GM19467 (cell line): ENCODE measurements around the gene PALLD.
"Not testable (repeated sequence)": the region's sequence is repeated elsewhere in the genome, so short reads cannot be mapped to it uniquely, and the experiment has no call there.

ENCODE experiments used
- ATAC-seq: cut with Tn5 transposase; IDR thresholded peaks from one replicate; pipeline ENCODE4 v1.9.1; 2021; ENCODE audit warnings: mild to moderate bottlenecking, moderate library complexity; ENCODE audit not compliant: unreplicated experiment

PALLD gene

DNA sequence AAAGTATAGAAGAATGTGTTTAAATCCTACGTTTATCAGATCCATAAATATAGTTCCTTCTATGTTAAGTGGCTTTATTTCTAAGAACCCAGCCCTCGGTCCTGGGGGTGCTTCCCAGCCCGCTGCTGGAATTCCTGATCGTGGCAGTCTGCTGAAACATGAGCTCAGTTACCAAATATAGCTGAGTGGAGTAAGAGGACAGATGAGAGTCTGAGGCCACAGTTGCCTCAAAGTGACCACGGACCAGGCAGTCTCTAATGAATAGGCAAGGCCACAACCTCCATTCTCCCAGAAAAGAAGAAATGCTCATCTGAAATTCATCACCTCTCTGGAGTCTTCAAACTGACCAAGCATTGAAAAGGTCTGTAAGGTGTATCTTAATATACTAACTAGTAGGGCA is at the start of gene PALLD:
Gene PALLD (plus strand): TSS at position 219 of the 400 bp plus-strand sequence.
- ATAC-seq, result no peak

DNA sequence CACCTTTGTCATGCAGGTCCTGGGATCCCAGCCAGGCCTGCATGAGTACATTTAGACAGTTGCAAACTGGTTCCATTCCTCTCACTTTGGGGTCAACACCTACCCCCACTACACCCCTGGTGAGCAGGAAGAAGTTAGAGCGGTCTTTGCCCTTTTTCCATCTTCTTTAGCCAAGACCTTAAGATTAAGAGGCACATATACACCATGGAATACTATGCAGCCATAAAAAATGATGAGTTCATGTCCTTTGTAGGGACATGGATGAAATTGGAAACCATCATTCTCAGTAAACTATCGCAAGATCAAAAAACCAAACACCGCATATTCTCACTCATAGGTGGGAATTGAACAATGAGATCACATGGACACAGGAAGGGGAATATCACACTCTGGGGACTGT is 47.8 kb upstream of the PALLD start:
- not testable (repeated sequence) for ATAC-seq

DNA sequence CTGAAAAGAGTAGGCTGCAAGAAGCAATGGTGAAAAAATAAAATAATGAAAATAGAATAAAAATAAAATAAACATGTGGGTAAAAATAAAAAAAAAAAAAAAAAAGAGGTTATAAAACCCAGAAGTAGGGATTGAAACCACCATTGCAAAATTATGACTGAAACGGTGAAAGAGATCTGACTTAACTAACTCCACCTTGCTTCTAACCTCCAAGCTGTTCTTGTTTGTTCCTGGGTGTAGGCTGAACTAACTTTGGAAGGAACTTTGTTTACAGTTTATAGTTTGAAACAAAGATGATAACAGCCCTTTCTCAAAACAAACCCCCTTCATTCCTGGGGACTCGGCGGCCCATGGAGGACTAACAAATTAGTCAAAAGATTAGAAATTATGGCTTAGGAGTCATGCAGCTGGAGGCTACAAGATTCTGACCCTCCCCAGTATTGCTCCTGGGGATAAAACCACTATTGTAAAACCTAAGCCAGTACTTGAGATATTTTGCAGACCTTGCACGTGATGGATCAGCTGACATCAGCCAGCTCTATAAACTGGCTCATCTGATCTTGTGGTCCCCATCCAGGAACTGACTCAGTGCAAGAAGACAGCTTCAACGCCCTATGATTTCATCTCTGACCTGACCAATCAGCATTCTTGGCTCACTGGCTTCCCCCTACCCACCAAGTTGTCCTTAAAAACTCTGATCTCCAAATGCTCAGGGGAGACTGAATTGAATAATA is 47.0 kb upstream of the PALLD start:
- no peak for ATAC-seq

DNA sequence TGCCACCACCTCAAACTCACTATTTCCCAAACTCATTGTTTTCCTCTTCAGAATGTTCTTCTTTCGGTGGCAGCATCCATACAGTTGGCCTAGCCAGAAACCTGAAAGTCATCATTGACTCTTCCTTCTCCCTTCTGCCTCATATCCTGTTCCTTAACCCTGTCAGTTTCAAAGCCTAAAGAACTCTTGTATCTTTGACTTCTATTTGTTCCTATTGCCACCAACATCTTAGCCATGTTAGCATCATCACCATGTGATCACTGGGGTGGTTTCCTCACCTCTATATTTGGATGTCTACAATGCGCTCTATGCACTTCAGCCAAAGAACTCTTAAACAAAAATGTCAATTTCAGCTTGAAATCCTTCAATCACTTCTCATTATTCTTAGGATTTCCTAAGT is 45.5 kb upstream of the PALLD start:
- peak; percentile 15 for ATAC-seq

DNA sequence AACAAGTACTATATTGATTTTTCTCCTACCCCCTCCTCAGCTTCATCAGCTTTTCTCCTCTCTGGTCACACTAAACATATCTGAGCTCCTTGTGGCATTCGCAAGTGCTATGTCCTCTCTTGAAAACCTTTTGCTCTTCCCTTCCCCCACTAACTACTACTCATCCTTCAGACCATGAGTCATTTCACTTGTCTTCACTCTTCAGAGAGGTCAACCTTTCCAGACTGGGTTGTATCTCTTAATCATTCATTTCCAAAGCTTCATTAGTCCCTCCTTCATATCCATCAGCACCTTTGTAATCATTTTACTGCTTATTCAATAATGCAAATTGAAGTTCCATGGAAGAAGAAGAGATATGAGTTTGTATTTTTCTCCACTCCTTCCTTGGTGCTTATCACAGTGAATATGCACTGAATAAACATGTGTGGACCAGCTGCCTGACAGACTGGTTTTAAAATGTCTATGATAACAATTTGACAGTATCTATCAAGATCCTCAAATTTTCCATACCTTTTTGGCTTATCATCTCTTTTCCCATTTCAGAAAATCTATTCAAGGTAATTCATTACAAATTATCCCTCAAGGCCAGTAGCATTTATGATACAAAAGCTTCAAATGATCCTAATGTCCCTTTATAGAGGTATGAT is 45.0 kb upstream of the PALLD start:
- peak; percentile 67 for ATAC-seq

DNA sequence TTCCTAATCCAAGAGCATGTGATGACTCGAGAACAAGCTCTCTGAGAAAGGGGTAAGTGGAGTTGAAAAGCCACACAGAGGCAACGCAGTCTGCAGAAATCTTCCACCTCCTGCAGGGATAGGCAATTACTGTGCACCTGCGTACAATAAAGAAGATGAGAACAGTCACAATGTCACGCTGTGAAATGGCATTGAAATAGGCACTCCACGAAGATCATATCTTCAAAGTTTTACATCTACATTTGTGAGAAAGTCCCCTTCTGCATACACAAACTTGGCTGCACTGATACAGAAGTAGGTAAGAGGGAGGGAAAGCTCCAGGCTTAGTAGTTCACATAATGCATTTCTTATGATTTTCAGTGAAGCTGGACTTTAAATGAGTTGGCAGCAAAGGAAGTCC is 43.7 kb upstream of the PALLD start:
- no peak for ATAC-seq

DNA sequence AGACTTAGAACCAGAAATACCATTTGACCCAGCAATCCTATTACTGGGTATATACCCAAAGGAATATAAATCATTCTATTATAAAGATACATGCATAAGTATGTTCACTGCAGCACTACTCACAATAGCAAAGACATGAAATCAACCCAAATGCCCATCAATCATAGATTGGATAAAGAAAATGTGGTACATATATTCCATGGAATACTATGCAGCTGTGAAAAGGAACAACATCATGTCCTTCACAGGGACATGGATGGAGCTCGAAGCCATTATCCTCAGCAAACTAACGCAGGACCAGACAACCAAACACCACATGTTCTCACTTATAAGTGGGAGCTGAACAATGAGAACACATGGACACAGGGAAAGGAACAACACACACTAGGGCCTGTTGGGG is 38.6 kb upstream of the PALLD start:
- ATAC-seq, result not testable (repeated sequence)

DNA sequence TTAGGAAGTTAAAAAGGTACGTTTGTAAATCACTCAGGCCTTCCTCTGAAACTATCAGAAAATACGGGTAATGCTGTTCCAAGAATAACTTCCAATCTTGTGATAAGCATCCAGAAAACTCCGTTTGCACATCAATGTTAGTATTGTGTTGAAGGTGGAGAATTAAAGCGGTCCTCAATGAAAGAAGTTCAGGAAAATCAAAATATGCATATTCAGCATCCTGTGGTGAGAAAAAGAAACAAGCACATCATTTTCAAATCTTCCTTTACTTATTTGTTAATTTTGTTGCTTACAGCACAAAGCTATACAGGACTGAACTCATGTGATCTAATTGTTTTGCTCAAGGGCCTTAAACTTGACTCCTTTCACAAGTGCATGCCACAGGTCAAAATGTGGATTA is 35.0 kb upstream of the PALLD start:
- no peak for ATAC-seq

DNA sequence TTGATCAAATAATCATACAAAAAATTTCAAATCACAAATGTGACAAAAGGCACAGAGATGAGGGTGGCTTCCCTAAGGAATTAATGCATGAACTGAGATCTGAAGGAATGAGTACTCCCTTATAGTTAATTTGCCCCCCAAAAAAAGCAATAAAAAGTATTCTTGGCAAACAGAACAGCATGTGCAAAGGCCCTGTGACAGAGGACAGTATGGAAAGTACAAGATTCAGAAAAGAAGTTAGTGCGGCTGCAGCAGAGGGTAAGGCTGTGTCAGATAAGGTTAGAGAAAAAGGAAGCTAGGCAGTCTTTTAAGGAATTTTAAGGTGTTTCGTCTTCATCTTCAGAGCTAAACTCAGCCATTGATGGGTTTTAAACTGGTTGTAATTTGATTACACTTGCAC is 23.9 kb upstream of the PALLD start:
- no peak for ATAC-seq

DNA sequence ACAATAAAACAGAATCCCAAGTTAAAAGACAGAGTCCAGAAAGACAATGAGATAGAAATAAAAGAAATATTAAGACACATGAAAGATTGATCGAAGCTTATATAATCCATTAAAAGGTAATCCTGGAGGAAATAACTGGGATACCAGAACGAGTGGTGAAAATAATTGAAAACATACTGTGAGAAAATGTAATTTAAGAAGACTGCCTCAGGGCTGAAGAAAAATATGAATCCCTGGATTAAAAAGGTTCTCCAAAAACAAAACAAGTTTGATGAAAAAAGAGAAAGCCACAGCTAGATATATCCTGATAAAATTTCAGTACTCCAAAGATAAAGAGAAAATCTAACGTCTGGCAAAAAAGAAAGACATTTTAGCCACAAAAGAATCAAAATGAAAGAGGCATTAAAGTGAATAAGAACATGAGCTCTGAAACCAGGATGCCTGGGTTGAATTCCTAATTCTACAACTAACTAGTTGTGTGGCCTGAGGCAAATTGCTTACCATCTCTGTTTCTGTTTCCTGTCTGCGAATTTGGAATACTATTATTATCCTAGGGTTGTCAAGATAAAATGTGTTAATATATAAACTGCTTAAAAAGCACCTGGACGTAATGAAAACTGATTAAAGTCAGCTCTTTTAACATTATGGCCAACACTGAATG is 22.1 kb upstream of the PALLD start:
- no peak for ATAC-seq

DNA sequence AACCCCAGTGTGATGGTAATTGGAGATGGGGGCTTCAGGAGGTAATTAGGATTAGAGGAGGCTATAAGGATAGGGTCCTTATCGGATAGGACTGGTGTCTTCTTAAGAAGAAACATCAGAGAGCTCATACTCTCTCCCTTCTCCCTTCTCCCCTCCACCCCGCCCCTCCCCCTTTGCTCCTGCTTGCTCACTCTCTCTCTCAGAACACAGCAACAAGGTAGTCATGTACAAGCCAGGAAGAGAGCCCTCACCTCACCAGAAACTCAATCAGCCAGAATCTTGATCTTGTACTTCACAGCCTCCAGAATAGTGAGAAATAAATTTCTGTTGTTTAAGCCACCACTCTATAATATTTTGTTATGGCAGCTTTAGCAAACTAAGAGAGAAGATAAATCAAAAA is 21.1 kb upstream of the PALLD start:
- no peak for ATAC-seq

DNA sequence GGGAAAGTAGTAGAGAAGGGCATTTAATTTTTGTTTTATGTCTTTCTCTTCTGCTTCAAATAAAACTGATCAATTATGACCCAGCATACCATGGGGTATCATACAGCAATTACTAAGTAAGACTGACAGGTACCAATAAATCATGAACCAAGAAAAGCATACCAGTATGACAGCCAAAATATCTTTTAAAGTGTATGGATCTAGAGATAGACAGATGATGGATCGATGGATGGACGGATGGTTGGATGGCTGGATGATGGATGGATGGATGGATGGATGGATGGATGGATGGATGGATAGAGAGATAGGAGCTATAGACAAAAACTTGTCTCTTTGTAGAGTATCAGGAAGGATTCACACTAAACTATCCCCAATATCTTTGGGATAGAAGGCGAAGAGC is 18.0 kb upstream of the PALLD start:
- no peak for ATAC-seq

DNA sequence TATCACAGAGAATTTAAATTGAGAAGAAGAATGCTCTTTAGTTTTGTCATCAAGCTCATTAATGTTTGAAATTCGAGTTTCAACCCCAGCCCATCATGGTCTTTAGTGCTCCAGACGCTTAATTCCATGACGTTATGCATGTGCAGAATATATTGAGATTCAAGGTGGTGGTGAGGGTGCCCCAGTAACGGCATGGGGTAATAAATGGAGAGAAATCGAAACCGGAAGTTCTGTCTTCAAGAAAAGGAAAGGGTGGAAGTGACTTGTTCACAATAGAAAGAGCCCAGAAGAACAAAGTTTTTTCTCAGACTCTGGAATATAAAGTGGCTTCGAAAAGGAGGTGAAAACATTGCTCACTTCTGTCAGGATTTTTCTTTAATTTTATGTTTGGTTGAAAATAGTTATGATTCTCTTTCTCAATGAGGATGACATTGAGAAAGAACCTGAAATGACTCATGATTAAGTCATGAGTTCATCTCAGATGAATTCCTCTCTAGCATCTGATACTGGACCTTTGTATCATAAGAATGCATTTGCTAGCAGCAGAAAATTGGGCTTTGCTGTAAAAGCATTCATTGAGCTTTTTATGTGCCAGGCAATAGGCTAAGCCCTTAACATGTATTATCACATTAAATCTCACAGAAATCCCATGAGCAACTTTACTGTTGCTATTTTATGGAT is 15.8 kb upstream of the PALLD start:
- peak; percentile 45 for ATAC-seq

DNA sequence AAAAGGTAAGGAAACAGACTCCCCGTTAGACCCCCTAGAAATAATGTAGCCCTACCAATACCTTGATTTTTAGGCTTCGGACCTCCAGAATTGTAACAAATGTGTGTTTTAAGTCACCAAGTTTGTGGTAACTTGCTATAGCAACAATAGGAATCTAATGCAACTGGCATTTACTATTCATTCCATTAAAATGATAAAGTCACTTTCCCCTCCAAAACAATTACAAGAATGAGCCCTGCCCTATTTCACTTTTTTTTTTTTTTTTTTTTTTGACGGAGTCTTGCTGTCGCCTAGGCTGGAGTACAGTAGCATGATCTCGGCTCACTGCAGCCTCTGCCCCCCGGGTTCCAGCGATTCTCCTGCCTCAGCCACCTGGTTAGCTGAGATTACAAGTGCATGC is 13.0 kb upstream of the PALLD start:
- no peak for ATAC-seq

DNA sequence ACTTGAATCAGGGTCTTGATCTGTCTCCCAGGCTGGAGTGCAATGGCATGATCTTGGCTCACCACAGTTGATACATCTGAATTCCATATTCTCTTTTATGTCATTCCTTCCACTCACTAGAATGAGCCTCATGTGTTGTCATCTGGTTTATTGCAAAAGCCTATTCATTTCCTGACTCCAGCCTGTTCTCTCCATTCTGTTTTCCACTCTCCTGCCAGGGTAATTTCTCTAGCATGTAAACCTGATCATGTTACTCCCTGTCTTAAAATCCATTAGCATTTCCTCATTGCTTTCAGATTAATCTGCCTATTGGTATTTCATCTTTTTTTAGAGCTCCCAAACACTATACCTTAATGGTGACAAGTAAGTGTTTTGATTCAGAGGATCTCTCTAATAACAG is 12.2 kb upstream of the PALLD start:
- no peak for ATAC-seq

DNA sequence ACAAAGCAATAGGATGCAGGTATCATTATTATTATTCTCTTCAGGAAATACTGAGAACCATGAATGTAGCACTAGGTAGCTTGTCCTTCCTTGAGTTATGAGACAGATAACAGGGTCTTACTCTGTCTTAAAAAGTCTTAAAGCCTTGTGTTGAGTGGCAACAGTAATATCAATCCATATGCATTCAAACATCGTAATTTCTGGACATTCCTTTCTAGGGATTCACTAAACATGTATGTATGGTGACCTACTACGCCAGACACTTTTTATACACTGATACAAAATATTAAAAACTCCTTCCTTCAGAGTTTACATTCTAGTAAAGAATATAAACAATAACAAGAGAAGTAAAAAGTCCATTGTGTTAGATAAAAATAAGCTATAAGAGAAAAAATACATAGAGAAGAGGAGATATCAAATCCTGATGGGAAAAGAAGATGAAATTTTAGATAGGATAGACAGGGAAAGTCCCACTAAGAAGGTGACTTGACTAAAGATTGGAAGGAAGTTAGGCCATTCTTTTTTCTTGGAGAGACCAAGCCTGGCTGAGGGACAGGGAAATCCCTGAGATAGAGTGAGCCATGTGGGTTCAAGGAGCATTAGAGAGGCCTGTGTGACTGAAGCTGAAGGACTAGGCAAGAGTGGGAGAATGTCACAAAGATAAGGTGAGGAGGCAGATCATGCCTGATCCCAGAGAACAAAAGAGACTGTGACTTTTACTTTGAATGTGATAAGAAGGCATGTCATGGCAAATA is 11.5 kb upstream of the PALLD start:
- no peak for ATAC-seq

DNA sequence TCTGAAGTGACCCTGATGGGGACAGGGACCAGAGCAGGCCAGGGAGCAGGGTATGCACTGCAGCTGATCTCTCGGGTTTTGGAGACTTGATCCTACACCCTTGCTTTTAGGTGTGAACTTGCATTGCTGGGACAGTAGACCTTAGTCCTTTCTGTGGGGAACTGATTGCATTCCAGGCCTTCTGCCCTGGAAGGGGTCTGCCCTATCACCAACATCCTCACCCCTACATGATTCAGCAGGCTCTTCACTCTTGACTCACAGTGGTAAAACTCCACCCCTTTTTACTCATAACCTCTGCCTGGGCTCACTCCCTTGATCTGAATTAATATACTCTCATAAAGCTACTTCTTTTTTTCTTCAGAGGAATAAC is 10.0 kb upstream of the PALLD start:
- ATAC-seq, result no peak

DNA sequence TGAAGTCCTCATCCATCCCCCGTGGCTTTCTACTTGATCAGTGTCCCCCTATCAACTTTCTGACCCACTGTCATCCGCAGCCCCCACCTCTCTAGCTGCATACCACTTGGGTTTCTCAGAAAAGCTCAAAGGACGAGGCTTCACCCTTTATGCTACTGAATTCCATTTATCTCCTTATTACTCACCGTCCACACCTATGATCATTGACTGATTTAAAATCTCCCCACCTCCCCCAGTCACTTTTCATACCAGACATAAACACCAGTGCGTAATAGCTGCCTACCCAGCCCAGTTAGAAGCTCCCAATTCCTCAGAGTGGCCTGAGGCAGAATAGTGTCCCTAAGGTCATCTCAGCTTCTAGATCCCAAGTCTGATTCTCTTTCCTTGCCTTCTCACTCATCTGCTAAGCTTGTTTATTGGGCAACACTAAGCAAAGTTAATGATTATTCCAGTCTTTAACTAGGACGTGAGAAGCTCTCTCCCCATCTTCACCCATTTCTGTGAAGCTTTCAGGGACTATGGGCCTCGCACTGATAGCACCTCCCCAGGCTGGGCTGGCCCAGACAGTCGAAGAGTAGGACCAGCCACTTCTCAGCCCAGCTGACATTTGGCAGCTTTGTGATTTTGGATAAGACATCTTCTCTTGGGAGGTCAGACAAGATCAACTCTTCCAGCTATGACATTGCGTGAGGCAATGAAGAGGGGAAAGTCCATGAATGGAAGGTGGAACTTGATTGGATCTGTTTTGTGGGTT is 9.4 kb upstream of the PALLD start:
- ATAC-seq, result no peak

DNA sequence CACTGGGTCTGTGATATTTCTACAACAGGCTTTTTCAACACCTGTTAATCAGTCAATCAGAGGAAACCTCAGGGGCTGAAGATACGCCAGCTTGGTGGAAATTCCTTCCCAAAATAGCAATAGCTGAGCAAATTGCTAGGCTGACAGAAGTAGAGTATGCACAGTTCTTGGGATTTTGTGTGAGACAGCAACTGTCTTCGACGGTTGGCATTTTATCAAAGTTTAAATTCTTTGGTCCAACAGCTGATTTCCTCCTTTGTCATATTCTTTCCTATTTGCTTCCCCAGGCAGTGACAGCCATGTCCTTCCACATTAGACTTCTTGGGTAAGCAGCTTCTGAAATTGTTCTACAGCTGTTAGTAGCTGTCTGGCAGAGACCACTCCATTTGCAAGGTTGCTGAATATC is 8.0 kb upstream of the PALLD start:
- ATAC-seq, result no peak

DNA sequence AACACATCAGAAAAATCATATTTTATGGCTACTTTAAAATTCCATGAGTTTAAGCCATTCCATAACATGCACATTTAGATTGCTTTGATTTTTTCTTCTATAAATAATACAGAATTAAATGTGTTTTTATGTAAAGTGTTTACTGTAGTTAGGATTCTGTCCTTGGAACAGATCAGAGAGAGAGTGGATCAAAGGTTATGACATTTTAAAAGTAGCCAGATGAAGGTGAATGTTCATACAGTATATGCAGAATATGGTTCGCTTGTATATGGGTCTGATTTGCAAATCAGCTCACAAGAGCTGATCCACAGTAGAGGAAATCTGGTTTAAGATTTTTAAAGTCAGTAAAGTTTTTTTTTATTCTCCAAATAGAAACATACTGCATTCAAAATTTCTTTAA is 7.2 kb upstream of the PALLD start:
- no peak for ATAC-seq
